Measurements from ENCODE around the gene UNC119B.

Gene UNC119B

GRCh38 chr12:120740871-120741270 lies 30.6 kb downstream of the UNC119B start:
- no peak for TF ChIP-seq YY1 (IDR thresholded peaks at IDR 0.05; ENCODE audit: insufficient read depth, insufficient read length)
- no peak for TF ChIP-seq SUZ12 (IDR thresholded peaks at IDR 0.05; ENCODE audit: extremely low read depth, insufficient read depth, insufficient read length)
- no peak for TF ChIP-seq ZNF274 (IDR thresholded peaks at IDR 0.05; ENCODE audit: low read depth, low read length)
- no peak overlapping the region for H3K9ac ChIP-seq (ENCODE audit: insufficient read length, low read depth)
- peaks cover 7% of the 10 kb centered on the region for H3K4me1 ChIP-seq (ENCODE audit: insufficient read depth, insufficient read length)
- no peaks in the 10 kb centered on the region for H3K27me3 ChIP-seq (ENCODE audit: insufficient read depth, insufficient read length)
- DNase-seq (ENCODE audit: low read depth, low spot score) = no peak
- no peak overlapping the region for H3K4me3 ChIP-seq (ENCODE audit: insufficient read length, low read depth)
- peaks cover 3% of the 10 kb centered on the region for H3K36me3 ChIP-seq (ENCODE audit: insufficient read depth, insufficient read length, low read length)
- H3K9me3 ChIP-seq (ENCODE audit: insufficient read depth, low read length) = no peaks in the 10 kb centered on the region

GRCh38 chr12:120741476-120742421 lies 31.5 kb downstream of the UNC119B start:
- Histone ChIP-seq H3K9ac (ENCODE audit: insufficient read length, low read depth) (no peak overlapping the region), H3K9me3 (ENCODE audit: insufficient read depth, low read length) (no peaks in the 10 kb centered on the region), H3K36me3 (ENCODE audit: insufficient read depth, insufficient read length, low read length) (peaks cover 3% of the 10 kb centered on the region), H3K27me3 (ENCODE audit: insufficient read depth, insufficient read length) (no peaks in the 10 kb centered on the region), H3K4me1 (ENCODE audit: insufficient read depth, insufficient read length) (peaks cover 7% of the 10 kb centered on the region), H3K4me3 (ENCODE audit: insufficient read length, low read depth) (no peak overlapping the region)
- TF ChIP-seq SUZ12 (IDR thresholded peaks at IDR 0.05; ENCODE audit: extremely low read depth, insufficient read depth, insufficient read length) = no peak
- TF ChIP-seq YY1 (IDR thresholded peaks at IDR 0.05; ENCODE audit: insufficient read depth, insufficient read length) = no peak
- TF ChIP-seq ZNF274 (IDR thresholded peaks at IDR 0.05; ENCODE audit: low read depth, low read length) = no peak
- no peak for DNase-seq (ENCODE audit: low read depth, low spot score)

- Histone ChIP-seq H3K36me3 (ENCODE audit: insufficient read depth, insufficient read length, low read length) (no peaks in the 10 kb centered on the region), H3K4me3 (ENCODE audit: insufficient read length, low read depth) (no peak overlapping the region), H3K27me3 (ENCODE audit: insufficient read depth, insufficient read length) (no peaks in the 10 kb centered on the region), H3K9ac (ENCODE audit: insufficient read length, low read depth) (no peak overlapping the region), H3K4me1 (ENCODE audit: insufficient read depth, insufficient read length) (peaks cover 5% of the 10 kb centered on the region), H3K9me3 (ENCODE audit: insufficient read depth, low read length) (no peaks in the 10 kb centered on the region)
- no peak for TF ChIP-seq YY1 (IDR thresholded peaks at IDR 0.05; ENCODE audit: insufficient read depth, insufficient read length)
- TF ChIP-seq SUZ12 (IDR thresholded peaks at IDR 0.05; ENCODE audit: extremely low read depth, insufficient read depth, insufficient read length) = no peak
- TF ChIP-seq ZNF274 (IDR thresholded peaks at IDR 0.05; ENCODE audit: low read depth, low read length) = no peak
- DNase-seq (ENCODE audit: low read depth, low spot score) = no peak
These were observed 34.8 kb downstream of the UNC119B start for GRCh38 chr12:120744922-120745493.

DNA sequence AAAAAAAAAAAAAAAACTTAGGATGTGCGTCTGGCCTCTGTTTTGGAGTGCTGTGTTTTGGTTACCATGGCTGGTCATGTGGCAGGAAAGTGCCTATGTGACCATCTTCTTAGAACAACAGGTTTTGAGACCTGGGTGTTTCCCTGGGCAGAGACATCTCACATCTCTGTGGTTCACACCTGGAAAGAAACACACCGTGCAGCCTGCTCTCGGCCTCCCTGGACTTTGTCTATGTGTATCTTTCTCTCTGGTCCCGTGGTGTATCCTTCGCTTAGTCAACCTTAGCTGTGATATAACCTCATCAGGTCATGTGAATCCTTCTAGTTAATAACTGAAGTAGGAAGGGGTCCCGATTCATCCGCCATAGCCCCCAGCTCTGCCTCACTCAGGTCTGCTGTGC lies 38.0 kb downstream of the UNC119B start:
- Histone ChIP-seq H3K9ac (ENCODE audit: insufficient read length, low read depth) (no peak overlapping the region), H3K27me3 (ENCODE audit: insufficient read depth, insufficient read length) (no peaks in the 10 kb centered on the region), H3K9me3 (ENCODE audit: insufficient read depth, low read length) (no peaks in the 10 kb centered on the region), H3K36me3 (ENCODE audit: insufficient read depth, insufficient read length, low read length) (no peaks in the 10 kb centered on the region), H3K4me1 (ENCODE audit: insufficient read depth, insufficient read length) (peaks cover 3% of the 10 kb centered on the region), H3K4me3 (ENCODE audit: insufficient read length, low read depth) (no peak overlapping the region)
- no peak for DNase-seq (ENCODE audit: low read depth, low spot score)
- TF ChIP-seq YY1 (IDR thresholded peaks at IDR 0.05; ENCODE audit: insufficient read depth, insufficient read length) = no peak
- no peak for TF ChIP-seq SUZ12 (IDR thresholded peaks at IDR 0.05; ENCODE audit: extremely low read depth, insufficient read depth, insufficient read length)
- TF ChIP-seq ZNF274 (IDR thresholded peaks at IDR 0.05; ENCODE audit: low read depth, low read length) = no peak

DNA sequence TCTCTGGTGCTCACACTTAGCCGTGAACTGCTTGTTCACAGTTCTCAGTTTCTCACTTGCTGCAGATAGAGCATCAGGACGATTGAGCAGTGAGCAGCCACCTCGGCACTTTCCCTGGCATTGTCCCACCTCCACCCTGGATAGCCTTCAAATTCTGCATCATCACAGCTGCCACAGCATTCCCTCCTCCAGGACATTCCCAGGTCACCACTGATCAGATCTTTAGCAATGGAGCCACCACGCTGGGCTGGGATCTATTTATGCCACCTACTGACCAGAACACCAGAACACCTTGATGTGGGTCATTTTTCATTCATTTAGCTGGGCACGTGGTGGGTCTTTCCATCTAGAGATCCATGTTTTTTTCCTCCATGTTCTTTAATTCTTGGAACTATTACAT lies 39.0 kb downstream of the UNC119B start:
- TF ChIP-seq ZNF274 (IDR thresholded peaks at IDR 0.05; ENCODE audit: low read depth, low read length) = no peak
- no peak for TF ChIP-seq YY1 (IDR thresholded peaks at IDR 0.05; ENCODE audit: insufficient read depth, insufficient read length)
- TF ChIP-seq SUZ12 (IDR thresholded peaks at IDR 0.05; ENCODE audit: extremely low read depth, insufficient read depth, insufficient read length) = no peak
- Histone ChIP-seq H3K4me3 (ENCODE audit: insufficient read length, low read depth) (no peak overlapping the region), H3K4me1 (ENCODE audit: insufficient read depth, insufficient read length) (peaks cover 3% of the 10 kb centered on the region), H3K36me3 (ENCODE audit: insufficient read depth, insufficient read length, low read length) (no peaks in the 10 kb centered on the region), H3K9ac (ENCODE audit: insufficient read length, low read depth) (no peak overlapping the region), H3K27me3 (ENCODE audit: insufficient read depth, insufficient read length) (no peaks in the 10 kb centered on the region), H3K9me3 (ENCODE audit: insufficient read depth, low read length) (no peaks in the 10 kb centered on the region)
- no peak for DNase-seq (ENCODE audit: low read depth, low spot score)

DNA sequence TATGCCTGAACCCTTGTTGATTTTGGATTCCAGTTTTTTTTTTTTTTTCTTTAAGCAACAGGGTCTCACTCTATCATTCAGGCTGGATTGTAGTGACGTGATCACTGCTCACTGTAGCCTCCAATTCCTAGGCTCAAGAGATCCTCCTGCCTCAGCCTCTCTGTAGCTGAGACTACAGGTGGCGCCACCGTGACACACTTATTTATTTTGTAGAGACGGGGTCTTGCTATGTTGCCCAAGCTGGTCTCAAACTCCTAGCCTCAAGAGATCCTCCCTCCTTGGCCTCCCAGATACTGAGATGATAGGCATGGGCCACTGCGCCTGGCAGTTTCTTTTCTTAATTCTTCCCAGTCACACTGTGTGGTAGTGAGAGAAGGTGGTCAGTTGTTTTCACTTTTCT lies 40.5 kb downstream of the UNC119B start:
- Histone ChIP-seq H3K9ac (ENCODE audit: insufficient read length, low read depth) (no peak overlapping the region), H3K4me1 (ENCODE audit: insufficient read depth, insufficient read length) (no peaks in the 10 kb centered on the region), H3K9me3 (ENCODE audit: insufficient read depth, low read length) (0 out of 2 replicates have a peak, but pooled peaks cover 10% of the 10 kb centered on the region), H3K36me3 (ENCODE audit: insufficient read depth, insufficient read length, low read length) (no peaks in the 10 kb centered on the region), H3K27me3 (ENCODE audit: insufficient read depth, insufficient read length) (no peaks in the 10 kb centered on the region), H3K4me3 (ENCODE audit: insufficient read length, low read depth) (no peak overlapping the region)
- DNase-seq (ENCODE audit: low read depth, low spot score) = no peak
- TF ChIP-seq SUZ12 (IDR thresholded peaks at IDR 0.05; ENCODE audit: extremely low read depth, insufficient read depth, insufficient read length) (no peak), ZNF274 (IDR thresholded peaks at IDR 0.05; ENCODE audit: low read depth, low read length) (no peak), YY1 (IDR thresholded peaks at IDR 0.05; ENCODE audit: insufficient read depth, insufficient read length) (no peak)

DNA sequence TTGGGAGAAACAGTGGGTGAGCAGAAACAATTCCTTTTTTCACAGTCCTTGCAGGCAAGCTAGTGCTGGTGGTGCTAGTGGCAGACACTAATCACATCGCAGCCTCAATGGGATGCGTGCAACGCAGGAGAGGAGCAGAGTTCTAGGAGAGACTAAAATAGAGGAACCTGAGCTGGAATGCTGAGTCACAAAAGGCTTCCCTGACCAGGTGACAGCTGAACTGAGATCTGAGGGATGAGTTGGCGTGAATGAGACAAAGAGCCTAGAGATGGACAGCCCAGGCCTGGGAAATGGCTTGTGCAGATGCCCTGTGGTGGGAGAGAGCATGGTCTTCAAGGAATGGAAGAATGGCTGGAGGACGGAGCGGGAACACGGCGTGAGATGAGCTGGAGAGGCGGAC lies 41.1 kb downstream of the UNC119B start:
- Histone ChIP-seq H3K36me3 (ENCODE audit: insufficient read depth, insufficient read length, low read length) (no peaks in the 10 kb centered on the region), H3K4me1 (ENCODE audit: insufficient read depth, insufficient read length) (no peaks in the 10 kb centered on the region), H3K9me3 (ENCODE audit: insufficient read depth, low read length) (0 out of 2 replicates have a peak, but pooled peaks cover 10% of the 10 kb centered on the region), H3K27me3 (ENCODE audit: insufficient read depth, insufficient read length) (no peaks in the 10 kb centered on the region), H3K9ac (ENCODE audit: insufficient read length, low read depth) (no peak overlapping the region), H3K4me3 (ENCODE audit: insufficient read length, low read depth) (no peak overlapping the region)
- no peak for DNase-seq (ENCODE audit: low read depth, low spot score)
- no peak for TF ChIP-seq YY1 (IDR thresholded peaks at IDR 0.05; ENCODE audit: insufficient read depth, insufficient read length)
- TF ChIP-seq ZNF274 (IDR thresholded peaks at IDR 0.05; ENCODE audit: low read depth, low read length) = no peak
- no peak for TF ChIP-seq SUZ12 (IDR thresholded peaks at IDR 0.05; ENCODE audit: extremely low read depth, insufficient read depth, insufficient read length)
